ENCODE measurements around the gene PTPN22. TPM values are rescaled to one million over a fixed set of nuclear protein-coding genes. Genes with fewer than 3 reads are reported as not detected.
"Not testable (repeated sequence)": the region's sequence is repeated elsewhere in the genome, so short reads cannot be mapped to it uniquely, and the experiment has no call there.

PTPN22 gene
- total RNA-seq, 1 donor from 2014 or later: 0.44 TPM

DNA sequence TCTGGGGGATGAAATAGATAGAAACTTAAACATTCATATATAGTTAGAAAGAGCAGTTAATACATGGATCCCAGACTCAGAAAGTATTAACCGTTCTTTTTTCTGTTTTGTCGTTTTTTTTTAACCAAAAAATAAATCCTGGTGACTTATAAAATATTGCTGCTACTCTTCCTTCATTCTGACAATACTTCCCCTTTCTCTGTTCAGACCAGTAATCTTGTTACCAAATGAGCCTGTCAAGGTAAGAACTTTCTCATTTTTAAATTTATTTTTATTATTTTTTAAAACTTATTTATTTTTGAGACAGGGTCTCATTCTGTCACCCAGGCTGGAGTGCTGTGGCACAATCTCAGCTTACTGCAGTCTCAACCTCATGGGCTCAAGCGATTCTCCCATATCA is 13.7 kb downstream of the PTPN22 start:
- DNase-seq: no peak
- intact Hi-C loops (cut with micrococcal nuclease): no loop called here
- H3K27me3 ChIP-seq (ENCODE audit: low read depth): peaks cover 1% of the 10 kb centered on the region
- TF ChIP-seq, protein P1, sequence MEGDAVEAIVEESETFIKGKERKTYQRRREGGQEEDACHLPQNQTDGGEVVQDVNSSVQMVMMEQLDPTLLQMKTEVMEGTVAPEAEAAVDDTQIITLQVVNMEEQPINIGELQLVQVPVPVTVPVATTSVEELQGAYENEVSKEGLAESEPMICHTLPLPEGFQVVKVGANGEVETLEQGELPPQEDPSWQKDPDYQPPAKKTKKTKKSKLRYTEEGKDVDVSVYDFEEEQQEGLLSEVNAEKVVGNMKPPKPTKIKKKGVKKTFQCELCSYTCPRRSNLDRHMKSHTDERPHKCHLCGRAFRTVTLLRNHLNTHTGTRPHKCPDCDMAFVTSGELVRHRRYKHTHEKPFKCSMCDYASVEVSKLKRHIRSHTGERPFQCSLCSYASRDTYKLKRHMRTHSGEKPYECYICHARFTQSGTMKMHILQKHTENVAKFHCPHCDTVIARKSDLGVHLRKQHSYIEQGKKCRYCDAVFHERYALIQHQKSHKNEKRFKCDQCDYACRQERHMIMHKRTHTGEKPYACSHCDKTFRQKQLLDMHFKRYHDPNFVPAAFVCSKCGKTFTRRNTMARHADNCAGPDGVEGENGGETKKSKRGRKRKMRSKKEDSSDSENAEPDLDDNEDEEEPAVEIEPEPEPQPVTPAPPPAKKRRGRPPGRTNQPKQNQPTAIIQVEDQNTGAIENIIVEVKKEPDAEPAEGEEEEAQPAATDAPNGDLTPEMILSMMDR (IDR thresholded peaks at IDR 0.05; ENCODE audit: borderline replicate concordance): no peak
- H3K4me1 ChIP-seq: no peaks in the 10 kb centered on the region
- no peak overlapping the region for H3K27ac ChIP-seq (replicated peaks)
- H3K4me3 ChIP-seq: no peak overlapping the region
- H3K9me3 ChIP-seq (replicated peaks): no peaks in the 10 kb centered on the region
- no peaks in the 10 kb centered on the region for H3K36me3 ChIP-seq

DNA sequence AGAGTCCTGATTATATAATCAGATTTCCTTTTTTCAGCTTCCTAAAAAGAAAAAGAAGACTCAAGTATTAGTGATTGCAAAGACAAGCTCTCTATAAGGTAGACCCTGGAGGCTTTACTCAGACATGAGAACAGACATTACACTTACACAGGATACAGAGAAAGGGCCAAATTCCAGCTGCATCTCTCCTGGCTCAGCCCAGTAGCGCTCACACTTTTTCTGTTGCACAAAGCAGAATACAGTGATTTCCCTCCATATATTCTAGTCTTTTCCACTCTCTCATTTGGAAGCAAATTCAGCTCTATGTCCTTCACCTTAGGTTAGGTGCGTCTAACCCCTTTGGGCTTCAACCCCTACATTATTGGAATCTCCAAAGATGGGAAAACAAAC is 15.1 kb downstream of the PTPN22 start:
- intact Hi-C loops (cut with micrococcal nuclease): no loop called here
- H3K36me3 ChIP-seq: no peaks in the 10 kb centered on the region
- TF ChIP-seq, protein P1 (IDR thresholded peaks at IDR 0.05; ENCODE audit: borderline replicate concordance): no peak
- no peak overlapping the region for H3K4me3 ChIP-seq
- DNase-seq: no peak
- H3K27me3 ChIP-seq (ENCODE audit: low read depth): no peaks in the 10 kb centered on the region
- H3K4me1 ChIP-seq: no peaks in the 10 kb centered on the region
- H3K9me3 ChIP-seq (replicated peaks): no peaks in the 10 kb centered on the region
- H3K27ac ChIP-seq (replicated peaks): no peak overlapping the region

DNA sequence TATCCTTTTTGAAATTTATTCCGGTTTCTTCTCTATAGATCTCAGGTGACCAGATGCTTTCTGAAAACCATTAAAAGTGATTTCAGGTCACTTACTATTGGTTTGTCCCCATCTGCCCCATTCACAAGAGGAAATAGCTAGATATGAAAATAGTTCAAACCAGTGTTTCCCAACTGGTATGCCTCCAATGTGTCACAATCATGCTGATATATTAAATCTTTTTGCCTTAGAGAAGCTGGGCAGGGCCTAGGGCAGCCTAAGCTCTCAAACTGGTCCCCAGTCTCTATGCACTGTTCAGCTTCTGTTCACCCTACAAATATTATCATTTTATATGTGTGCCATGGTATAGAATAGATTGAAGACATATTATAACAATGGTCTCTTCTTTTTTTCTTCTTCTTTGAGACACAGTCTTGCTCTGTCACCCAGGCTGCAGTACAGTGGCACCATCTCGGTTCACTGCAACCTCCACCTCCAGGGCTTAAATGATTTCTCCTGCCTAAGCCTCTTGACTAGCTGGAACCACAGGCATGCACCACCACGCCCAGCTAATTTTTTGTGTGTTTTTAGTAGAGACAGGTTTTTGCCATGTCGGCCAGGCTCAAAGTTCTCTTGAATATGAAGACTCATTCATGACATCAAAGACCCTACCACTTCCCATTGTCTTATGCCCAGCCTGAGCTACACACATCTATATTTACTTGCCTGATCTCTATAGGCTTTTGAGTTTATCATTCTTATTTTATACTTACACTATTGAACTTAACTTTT is 15.7 kb downstream of the PTPN22 start:
- H3K36me3 ChIP-seq: no peaks in the 10 kb centered on the region
- intact Hi-C loops (cut with micrococcal nuclease): no loop called here
- no peaks in the 10 kb centered on the region for H3K27me3 ChIP-seq (ENCODE audit: low read depth)
- H3K4me3 ChIP-seq: no peak overlapping the region
- no peaks in the 10 kb centered on the region for H3K9me3 ChIP-seq (replicated peaks)
- no peak overlapping the region for H3K27ac ChIP-seq (replicated peaks)
- no peak for DNase-seq
- TF ChIP-seq, protein P1 (IDR thresholded peaks at IDR 0.05; ENCODE audit: borderline replicate concordance): no peak
- no peaks in the 10 kb centered on the region for H3K4me1 ChIP-seq

DNA sequence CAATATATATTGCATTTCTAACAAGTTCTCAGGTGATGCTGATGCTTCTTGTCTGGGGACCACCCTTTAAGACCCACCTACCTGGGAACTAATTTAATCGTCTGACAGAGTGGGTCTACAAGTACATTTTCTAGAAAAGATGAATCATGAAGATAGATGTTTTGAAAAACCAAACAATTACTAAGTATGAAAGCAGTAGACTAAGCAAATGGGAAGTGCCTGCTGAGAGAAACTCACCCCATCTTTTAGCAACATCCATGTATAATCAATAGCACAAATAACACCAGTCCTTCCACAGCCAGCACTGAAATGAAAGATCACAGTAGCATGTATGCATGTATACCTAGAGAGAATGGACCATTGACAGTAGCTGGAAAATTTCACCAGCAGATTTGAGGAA is 17.3 kb downstream of the PTPN22 start:
- intact Hi-C loops (cut with micrococcal nuclease): no loop called here
- no peaks in the 10 kb centered on the region for H3K27me3 ChIP-seq (ENCODE audit: low read depth)
- H3K4me3 ChIP-seq: no peak overlapping the region
- no peaks in the 10 kb centered on the region for H3K4me1 ChIP-seq
- TF ChIP-seq, protein P1 (IDR thresholded peaks at IDR 0.05; ENCODE audit: borderline replicate concordance): no peak
- DNase-seq: no peak
- H3K27ac ChIP-seq (replicated peaks): no peak overlapping the region
- H3K9me3 ChIP-seq (replicated peaks): no peaks in the 10 kb centered on the region
- H3K36me3 ChIP-seq: no peaks in the 10 kb centered on the region

DNA sequence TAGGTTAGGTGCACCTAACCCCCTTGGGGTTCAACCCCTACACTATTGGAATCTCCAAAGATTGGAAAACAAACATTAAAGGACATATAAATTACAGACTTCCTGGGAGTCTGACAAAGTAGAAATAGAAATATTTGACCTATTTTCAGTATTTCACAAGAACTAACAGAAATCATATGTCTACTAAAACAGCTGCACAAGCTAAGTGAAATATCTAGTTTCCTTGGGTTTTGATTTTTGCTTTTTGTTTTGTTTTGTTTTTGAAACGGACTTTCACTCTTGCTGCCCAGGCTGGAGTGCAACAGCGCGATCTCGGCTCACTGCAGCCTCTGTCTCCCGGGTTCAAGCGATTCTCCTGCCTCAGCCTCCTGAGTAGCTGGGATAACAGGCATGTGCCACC is 18.8 kb downstream of the PTPN22 start:
- intact Hi-C loops (cut with micrococcal nuclease): not testable (repeated sequence)

DNA sequence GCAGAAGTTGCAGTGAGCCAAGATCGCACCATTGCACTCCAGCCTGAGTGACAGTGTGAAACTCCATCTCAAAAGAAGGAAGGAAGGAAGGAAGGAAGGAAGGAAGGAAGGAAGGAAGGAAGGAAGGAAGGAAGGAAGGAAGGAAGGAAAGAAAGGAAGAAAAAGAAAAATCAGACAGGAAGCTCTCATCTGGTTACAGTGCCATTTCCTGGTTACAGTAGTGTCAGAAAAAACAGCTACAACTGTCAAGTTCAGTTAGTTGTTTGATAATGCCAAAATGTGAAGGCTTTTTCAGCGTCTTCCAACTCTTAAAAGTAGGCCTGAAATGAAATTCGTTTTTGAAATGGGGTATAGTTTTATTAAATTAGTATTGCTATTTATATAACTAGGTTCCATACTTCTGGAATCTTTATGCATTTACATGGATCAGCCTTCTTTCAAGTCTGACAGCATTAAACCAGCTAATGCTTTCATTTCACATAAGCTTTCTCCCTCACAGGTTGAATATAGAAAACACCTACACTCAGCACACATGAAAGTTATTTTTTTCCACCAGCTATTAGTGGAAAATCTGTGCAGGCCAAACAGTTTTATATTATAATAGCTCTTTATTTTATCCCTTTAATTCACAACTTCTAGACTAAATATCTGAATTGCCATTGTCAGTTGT is 21.2 kb downstream of the PTPN22 start:
- TF ChIP-seq, protein P1 (IDR thresholded peaks at IDR 0.05; ENCODE audit: borderline replicate concordance): no peak
- intact Hi-C loops (cut with micrococcal nuclease): no loop called here
- Histone ChIP-seq H3K9me3 (replicated peaks) (peaks cover 10% of the 10 kb centered on the region), H3K27me3 (ENCODE audit: low read depth) (no peaks in the 10 kb centered on the region), H3K27ac (replicated peaks) (no peak overlapping the region), H3K4me1 (no peaks in the 10 kb centered on the region), H3K4me3 (no peak overlapping the region), H3K36me3 (no peaks in the 10 kb centered on the region)
- DNase-seq: no peak

More for the DNA sequence above, 18.8 kb downstream of the PTPN22 start:
- not testable (repeated sequence) for H3K4me1 ChIP-seq; DNase-seq; H3K27ac ChIP-seq (replicated peaks); H3K9me3 ChIP-seq (replicated peaks); H3K4me3 ChIP-seq; H3K27me3 ChIP-seq (ENCODE audit: low read depth); H3K36me3 ChIP-seq

All from left ventricle myocardium inferior (tissue), 1 donor.